Measurements from ENCODE around the gene FECH. TPM values are rescaled to one million over a fixed set of nuclear protein-coding genes. Genes with fewer than 3 reads are reported as not detected.
"Not testable (repeated sequence)": the region's sequence is repeated elsewhere in the genome, so short reads cannot be mapped to it uniquely, and the experiment has no call there.

The FECH gene
- total RNA-seq, 1 donor from 2014 or later = 33.0 TPM

GRCh38 chr18:57619876-57620275, 33.4 kb upstream of the FECH start:
- no peaks in the 10 kb centered on the region for H3K9me3 ChIP-seq
- DNase-seq (ENCODE audit: low spot score in 2 of 2) = no peak
- intact Hi-C loops (cut with DNase I) = loop anchor here (5.0 kb wide), 3 partner anchors 33 to 502 kb away; partner anchors contain the start of genes FECH and NEDD4L
- H3K4me3 ChIP-seq = no peak overlapping the region
- no peaks in the 10 kb centered on the region for H3K27me3 ChIP-seq
- TF ChIP-seq, protein P1, sequence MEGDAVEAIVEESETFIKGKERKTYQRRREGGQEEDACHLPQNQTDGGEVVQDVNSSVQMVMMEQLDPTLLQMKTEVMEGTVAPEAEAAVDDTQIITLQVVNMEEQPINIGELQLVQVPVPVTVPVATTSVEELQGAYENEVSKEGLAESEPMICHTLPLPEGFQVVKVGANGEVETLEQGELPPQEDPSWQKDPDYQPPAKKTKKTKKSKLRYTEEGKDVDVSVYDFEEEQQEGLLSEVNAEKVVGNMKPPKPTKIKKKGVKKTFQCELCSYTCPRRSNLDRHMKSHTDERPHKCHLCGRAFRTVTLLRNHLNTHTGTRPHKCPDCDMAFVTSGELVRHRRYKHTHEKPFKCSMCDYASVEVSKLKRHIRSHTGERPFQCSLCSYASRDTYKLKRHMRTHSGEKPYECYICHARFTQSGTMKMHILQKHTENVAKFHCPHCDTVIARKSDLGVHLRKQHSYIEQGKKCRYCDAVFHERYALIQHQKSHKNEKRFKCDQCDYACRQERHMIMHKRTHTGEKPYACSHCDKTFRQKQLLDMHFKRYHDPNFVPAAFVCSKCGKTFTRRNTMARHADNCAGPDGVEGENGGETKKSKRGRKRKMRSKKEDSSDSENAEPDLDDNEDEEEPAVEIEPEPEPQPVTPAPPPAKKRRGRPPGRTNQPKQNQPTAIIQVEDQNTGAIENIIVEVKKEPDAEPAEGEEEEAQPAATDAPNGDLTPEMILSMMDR (IDR thresholded peaks at IDR 0.05) = no peak
- H3K27ac ChIP-seq = no peak overlapping the region
- H3K4me1 ChIP-seq = peaks cover 0 to 7% of the 10 kb centered on the region in 2 donors
- peaks cover 3 to 17% of the 10 kb centered on the region in 2 donors for H3K36me3 ChIP-seq

DNA sequence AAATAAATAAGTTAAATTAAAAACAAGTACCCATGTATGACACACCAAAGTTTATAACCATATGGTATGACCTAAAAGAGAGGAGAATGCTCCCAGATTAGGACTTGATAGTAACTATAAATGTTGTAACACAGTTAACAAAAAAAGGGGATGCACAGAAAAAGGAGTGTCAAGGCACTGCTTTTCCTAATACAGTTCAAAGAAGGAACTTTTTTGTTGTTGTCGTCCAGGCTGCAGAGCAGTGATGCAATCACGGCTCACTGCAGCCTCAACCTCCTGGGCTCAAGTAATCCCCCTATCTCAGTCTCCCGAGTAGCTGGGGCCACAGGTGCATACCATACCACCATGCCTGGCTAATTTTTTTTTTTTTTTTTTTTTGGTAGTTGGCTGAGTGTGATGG, 32.4 kb upstream of the FECH start:
- Histone ChIP-seq H3K4me3 (no peak overlapping the region), H3K4me1 (peaks cover 0 to 7% of the 10 kb centered on the region in 2 donors), H3K27ac (no peak overlapping the region), H3K9me3 (no peaks in the 10 kb centered on the region), H3K27me3 (no peaks in the 10 kb centered on the region), H3K36me3 (peaks cover 12 to 26% of the 10 kb centered on the region in 2 donors)
- TF ChIP-seq, protein P1 (IDR thresholded peaks at IDR 0.05) = no peak
- intact Hi-C loops (cut with DNase I) = no loop called here
- DNase-seq (ENCODE audit: low spot score in 2 of 2) = no peak

DNA sequence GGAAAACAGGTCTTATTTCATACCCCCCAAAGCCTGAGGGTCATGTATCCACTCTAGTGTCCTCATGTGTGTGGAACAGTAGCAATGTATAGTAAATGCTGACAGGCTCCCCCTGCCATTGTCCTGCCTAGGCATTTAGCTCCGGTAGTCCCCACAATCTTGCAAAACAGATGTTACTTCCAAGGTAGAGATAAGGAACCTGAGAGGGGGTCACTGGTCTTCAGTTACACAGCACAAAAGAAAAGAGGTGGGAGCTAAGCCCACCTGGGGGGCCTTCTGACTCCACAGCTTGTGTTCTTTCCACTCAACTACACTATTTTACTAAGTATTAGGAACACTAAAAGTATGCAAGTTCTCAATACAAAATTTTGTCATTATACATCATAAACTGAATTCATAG, 17.4 kb upstream of the FECH start:
- Histone ChIP-seq H3K27me3 (no peaks in the 10 kb centered on the region), H3K27ac (no peak overlapping the region), H3K9me3 (no peaks in the 10 kb centered on the region), H3K36me3 (peaks cover 73 to 77% of the 10 kb centered on the region in 2 donors), H3K4me1 (no peaks in the 10 kb centered on the region), H3K4me3 (no peak overlapping the region)
- no peak for DNase-seq (ENCODE audit: low spot score in 2 of 2)
- TF ChIP-seq, protein P1 (IDR thresholded peaks at IDR 0.05) = no peak
- intact Hi-C loops (cut with DNase I) = no loop called here

GRCh38 chr18:57595347-57595746, 8.8 kb upstream of the FECH start:
- DNase-seq (ENCODE audit: low spot score in 2 of 2) = no peak
- no peaks in the 10 kb centered on the region for H3K9me3 ChIP-seq
- TF ChIP-seq, protein P1 (IDR thresholded peaks at IDR 0.05) = no peak
- H3K27me3 ChIP-seq = no peaks in the 10 kb centered on the region
- intact Hi-C loops (cut with DNase I) = no loop called here
- no peak overlapping the region for H3K4me3 ChIP-seq
- no peak overlapping the region for H3K27ac ChIP-seq
- H3K36me3 ChIP-seq = peaks cover 3 to 5% of the 10 kb centered on the region in 2 donors
- no peaks in the 10 kb centered on the region for H3K4me1 ChIP-seq

DNA sequence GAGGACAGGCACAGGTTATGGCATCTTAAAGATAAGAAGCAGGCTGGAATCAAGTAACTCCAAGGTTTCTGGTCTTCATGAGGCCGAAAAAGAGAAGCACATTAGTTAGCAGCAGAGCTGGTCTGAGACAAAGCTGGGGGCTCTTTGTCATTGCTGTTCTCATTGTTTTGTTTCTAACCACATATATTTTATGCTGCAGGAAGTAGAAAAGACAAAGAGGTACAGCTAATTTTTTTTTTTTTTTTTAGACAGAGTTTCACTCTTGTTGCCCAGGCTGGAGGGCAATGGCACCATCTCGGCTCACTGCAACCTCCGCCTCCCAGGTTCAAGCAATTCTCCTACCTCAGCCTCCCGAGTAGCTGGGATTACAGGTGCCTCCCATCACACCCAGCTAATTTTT, 6.2 kb upstream of the FECH start:
- H3K27me3 ChIP-seq; intact Hi-C loops (cut with DNase I); H3K36me3 ChIP-seq; H3K27ac ChIP-seq; H3K4me1 ChIP-seq; DNase-seq (ENCODE audit: low spot score in 2 of 2); H3K9me3 ChIP-seq; H3K4me3 ChIP-seq: not testable (repeated sequence)

DNA sequence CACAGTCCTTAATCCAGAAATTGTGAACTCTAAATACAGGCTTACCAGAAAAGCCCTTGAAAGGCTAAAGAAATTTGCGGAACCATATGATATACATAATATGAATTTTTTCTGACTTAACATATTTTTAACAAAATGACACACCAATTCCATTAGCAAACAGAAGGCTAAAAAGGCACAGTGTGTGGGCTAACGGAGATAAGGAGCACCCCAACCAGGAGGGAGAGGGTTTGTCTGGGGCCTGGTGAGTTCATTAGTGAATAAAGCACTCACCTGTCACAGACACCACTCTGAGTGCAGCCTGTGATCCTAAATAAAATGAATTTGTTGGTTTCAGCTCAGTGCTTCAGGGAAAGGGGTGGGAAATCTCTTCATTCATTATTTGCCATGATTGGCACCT, 2.7 kb upstream of the FECH start:
- no peak overlapping the region for H3K27ac ChIP-seq
- no peak for DNase-seq (ENCODE audit: low spot score in 2 of 2)
- no peak overlapping the region for H3K4me3 ChIP-seq
- intact Hi-C loops (cut with DNase I) = loop anchor here (5.0 kb wide), 2 partner anchors 33 to 92 kb away; partner anchors contain the start of gene NARS1
- no peaks in the 10 kb centered on the region for H3K27me3 ChIP-seq
- no peaks in the 10 kb centered on the region for H3K36me3 ChIP-seq
- peaks cover 5 to 15% of the 10 kb centered on the region in 2 donors for H3K4me1 ChIP-seq
- TF ChIP-seq, protein P1 (IDR thresholded peaks at IDR 0.05) = no peak
- H3K9me3 ChIP-seq = no peaks in the 10 kb centered on the region
